ENCODE results near the gene PLEKHO2. TPM values are rescaled to one million over a fixed set of nuclear protein-coding genes. Genes with fewer than 3 reads are reported as not detected.
A peak's percentile ranks its signal among the peaks of the same experiment; 100 is the strongest.
"Not testable (repeated sequence)": the region's sequence is repeated elsewhere in the genome, so short reads cannot be mapped to it uniquely, and the experiment has no call there.

The PLEKHO2 gene
- total RNA-seq, 1 donor from 2014 or later = 8.8 TPM

DNA sequence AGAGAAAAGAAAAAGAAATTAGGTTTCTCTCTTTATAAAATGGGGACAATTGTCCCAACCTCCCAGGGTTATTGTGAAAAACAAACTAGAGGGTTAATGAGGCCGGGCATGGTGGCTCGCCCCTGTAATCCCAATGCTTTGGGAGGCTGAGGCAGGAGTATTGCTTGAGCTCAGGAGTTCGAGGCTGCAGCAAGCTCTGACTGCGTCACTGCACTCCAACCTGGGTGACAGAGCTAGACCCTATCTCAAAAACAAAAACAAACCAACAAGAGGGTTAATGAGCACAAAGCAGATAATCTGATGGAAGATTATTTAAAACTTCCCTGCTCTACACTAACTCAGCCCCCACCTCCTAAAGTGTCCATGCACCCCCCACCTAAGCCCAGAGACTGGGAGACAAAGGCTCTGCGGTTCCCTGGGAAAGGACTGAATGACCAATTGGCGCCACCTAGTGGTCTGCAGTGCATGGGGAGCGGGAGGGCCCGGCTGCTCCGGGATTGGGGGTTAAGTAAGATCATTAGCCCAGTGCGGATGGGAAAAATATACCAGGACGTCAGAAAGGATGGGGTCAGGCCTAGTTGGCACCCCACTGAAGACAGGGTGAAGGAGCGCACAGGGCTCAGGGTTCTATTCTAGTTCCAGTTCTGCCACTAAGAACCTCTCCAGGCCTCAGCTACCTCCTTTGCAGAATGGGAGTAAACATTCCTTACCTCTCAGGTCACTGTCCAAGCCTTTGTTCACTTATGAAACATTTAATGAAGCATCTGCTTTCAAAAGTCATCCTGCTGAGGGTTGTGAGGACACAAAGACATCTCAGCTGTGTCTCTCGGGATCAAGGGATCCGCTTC is 31.8 kb upstream of the PLEKHO2 start:
- no peaks in the 10 kb centered on the region for H3K9me3 Mint-ChIP-seq
- TF ChIP-seq CTCF (IDR thresholded peaks at IDR 0.05; ENCODE audit: unreplicated experiment) = peak; percentile 85
- no peaks in the 10 kb centered on the region for H3K27me3 Mint-ChIP-seq (ENCODE audit: low read depth)
- no peak overlapping the region for H3K27ac Mint-ChIP-seq
- peak; percentile 77 to 88 for DNase-seq (ENCODE audit: low spot score in 2 of 2, unreplicated experiment in 2 of 2)
- H3K4me1 Mint-ChIP-seq = peaks cover 17% of the 10 kb centered on the region
- H3K36me3 Mint-ChIP-seq = no peaks in the 10 kb centered on the region
- no peak overlapping the region for H3K4me3 Mint-ChIP-seq

GRCh38 chr15:64810497-64811326 is 31.0 kb upstream of the PLEKHO2 start:
- no peaks in the 10 kb centered on the region for H3K27me3 Mint-ChIP-seq (ENCODE audit: low read depth)
- no peak for TF ChIP-seq CTCF (IDR thresholded peaks at IDR 0.05; ENCODE audit: unreplicated experiment)
- no peaks in the 10 kb centered on the region for H3K36me3 Mint-ChIP-seq
- DNase-seq (ENCODE audit: low spot score in 2 of 2, unreplicated experiment in 2 of 2) = no peak
- H3K4me3 Mint-ChIP-seq = no peak overlapping the region
- no peak overlapping the region for H3K27ac Mint-ChIP-seq
- H3K9me3 Mint-ChIP-seq = no peaks in the 10 kb centered on the region
- peaks cover 17% of the 10 kb centered on the region for H3K4me1 Mint-ChIP-seq

GRCh38 chr15:64813075-64813474 is 28.6 kb upstream of the PLEKHO2 start:
- Mint-ChIP-seq H3K9me3 (no peaks in the 10 kb centered on the region), H3K36me3 (peaks cover 2% of the 10 kb centered on the region), H3K27me3 (ENCODE audit: low read depth) (no peaks in the 10 kb centered on the region), H3K27ac (no peak overlapping the region), H3K4me1 (peaks cover 14% of the 10 kb centered on the region), H3K4me3 (no peak overlapping the region)
- DNase-seq (ENCODE audit: low spot score in 2 of 2, unreplicated experiment in 2 of 2) = no peak
- TF ChIP-seq CTCF (IDR thresholded peaks at IDR 0.05; ENCODE audit: unreplicated experiment) = no peak

- H3K36me3 Mint-ChIP-seq; H3K4me3 Mint-ChIP-seq; H3K27me3 Mint-ChIP-seq (ENCODE audit: low read depth); DNase-seq (ENCODE audit: low spot score in 2 of 2, unreplicated experiment in 2 of 2); H3K27ac Mint-ChIP-seq; H3K9me3 Mint-ChIP-seq: not testable (repeated sequence)
- peaks cover 14% of the 10 kb centered on the region for H3K4me1 Mint-ChIP-seq
Observed at GRCh38 chr15:64814283-64814682, 27.4 kb upstream of the PLEKHO2 start.

DNA sequence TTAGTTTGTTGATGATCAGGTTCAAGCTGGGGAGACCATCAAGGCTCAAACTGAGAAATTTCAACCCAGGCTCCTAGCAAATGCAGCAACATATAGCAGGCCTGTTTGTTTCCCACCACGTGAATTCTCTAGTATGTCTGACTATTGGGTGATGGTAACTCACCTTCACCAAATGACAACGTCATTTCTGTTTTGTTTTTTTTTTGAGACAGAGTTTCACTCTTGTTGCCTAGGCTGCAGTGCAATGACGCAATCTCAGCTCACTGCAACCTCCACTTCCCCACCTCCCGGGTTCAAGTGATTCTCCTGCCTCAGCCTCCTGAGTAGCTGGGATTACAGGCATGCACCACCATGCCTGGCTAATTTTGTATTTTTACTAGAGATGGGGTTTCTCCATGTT is 26.8 kb upstream of the PLEKHO2 start:
- DNase-seq (ENCODE audit: low spot score in 2 of 2, unreplicated experiment in 2 of 2) = not testable (repeated sequence)

GRCh38 chr15:64816452-64816851 is 25.3 kb upstream of the PLEKHO2 start:
- Mint-ChIP-seq H3K27ac (no peak overlapping the region), H3K27me3 (ENCODE audit: low read depth) (no peaks in the 10 kb centered on the region), H3K9me3 (no peaks in the 10 kb centered on the region), H3K36me3 (peaks cover 4% of the 10 kb centered on the region), H3K4me1 (peaks cover 8% of the 10 kb centered on the region), H3K4me3 (no peak overlapping the region)
- TF ChIP-seq CTCF (IDR thresholded peaks at IDR 0.05; ENCODE audit: unreplicated experiment) = no peak
- DNase-seq (ENCODE audit: low spot score in 2 of 2, unreplicated experiment in 2 of 2) = no peak

More for the DNA sequence above, 26.8 kb upstream of the PLEKHO2 start:
- H3K27me3 Mint-ChIP-seq (ENCODE audit: low read depth); H3K36me3 Mint-ChIP-seq; H3K9me3 Mint-ChIP-seq; H3K27ac Mint-ChIP-seq; H3K4me3 Mint-ChIP-seq: not testable (repeated sequence)
- H3K4me1 Mint-ChIP-seq = peaks cover 12% of the 10 kb centered on the region
